ENCODE results near the gene EVPL.

DNA sequence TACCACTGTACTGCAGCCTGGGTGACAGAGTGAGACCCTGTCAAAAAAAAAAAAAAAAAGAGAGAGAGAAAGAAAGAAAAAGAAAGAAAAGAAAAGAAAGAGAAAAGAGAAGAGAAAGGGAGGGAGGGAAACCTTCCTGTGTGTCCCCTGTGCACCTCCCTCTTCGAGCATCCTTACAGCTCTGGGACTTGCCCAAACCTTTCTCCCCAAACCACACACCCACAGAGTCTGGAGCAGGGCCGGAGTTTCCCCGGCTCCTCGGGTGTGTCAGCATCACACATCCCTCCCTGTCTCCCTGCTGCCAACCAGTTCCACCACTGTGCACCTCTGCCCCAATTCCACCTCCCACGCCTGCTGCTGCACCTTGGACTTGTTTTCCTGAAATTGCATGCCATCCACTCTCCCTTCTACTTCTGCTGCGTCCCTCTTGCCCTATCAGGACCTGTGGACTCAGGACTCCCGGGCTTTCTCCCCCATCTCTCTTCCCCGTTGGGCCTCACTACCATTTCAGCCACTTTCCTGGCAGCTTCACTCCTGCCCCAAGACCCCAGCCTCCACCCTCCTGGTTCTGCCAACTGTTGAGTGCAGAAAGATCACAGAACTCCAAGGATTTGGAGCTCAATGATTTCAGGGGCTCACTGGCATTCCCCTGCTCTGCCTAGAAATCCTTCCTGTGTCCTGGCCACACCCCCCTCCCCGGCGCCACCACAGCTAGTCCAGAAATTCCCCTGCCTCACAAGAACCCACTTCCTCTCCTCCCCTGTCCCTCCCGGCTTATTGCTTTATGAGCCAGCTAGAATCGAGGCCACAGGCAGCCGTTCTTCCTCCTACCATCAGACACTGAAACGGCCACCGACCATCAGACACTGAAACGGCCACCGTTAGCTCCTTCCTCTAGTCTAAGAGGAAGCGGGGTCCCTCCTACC, 30.2 kb downstream of the EVPL start:
- TF ChIP-seq POLR2A (IDR thresholded peaks at IDR 0.05) = no peak
- TF ChIP-seq POLR2AphosphoS5 (IDR thresholded peaks at IDR 0.05) = peak in 2 of 3 donors; percentile 12 to 23

Measured in stomach (tissue), 4 donors.